Stomach (tissue), 4 donors: Measurements from ENCODE around the gene DOCK1.

ENCODE experiments used
- POLR2A ChIP-seq, 4 donors: fragments of 450-650 bp; IDR thresholded peaks; one replicate each; pipeline ENCODE4 v1.6.1; 2016; ENCODE audit warnings: antibody characterized with exemption in 4 of 4, control low read depth in 2 of 4, mild to moderate bottlenecking in 1 of 4, moderate library complexity in 1 of 4
- POLR2AphosphoS5 ChIP-seq, 3 donors: sonication (generic); formaldehyde crosslinking; IDR thresholded peaks; one replicate each; pipeline ENCODE4 v1.6.1; 2016; ENCODE audit warnings: antibody characterized with exemption in 3 of 3
- TF ChIP-seq, protein P1 (sequence below), 7 experiments: fragments of 450-650 bp in 4 of 7; fragments of 200-600 bp in 3 of 7; sonication (generic) in 3 of 7; IDR thresholded peaks; one replicate each; pipeline ENCODE4 v1.5.1; 2016 to 2019; ENCODE audit warnings: antibody characterized with exemption in 7 of 7, control low read depth in 2 of 7, mild to moderate bottlenecking in 1 of 7

DNA sequence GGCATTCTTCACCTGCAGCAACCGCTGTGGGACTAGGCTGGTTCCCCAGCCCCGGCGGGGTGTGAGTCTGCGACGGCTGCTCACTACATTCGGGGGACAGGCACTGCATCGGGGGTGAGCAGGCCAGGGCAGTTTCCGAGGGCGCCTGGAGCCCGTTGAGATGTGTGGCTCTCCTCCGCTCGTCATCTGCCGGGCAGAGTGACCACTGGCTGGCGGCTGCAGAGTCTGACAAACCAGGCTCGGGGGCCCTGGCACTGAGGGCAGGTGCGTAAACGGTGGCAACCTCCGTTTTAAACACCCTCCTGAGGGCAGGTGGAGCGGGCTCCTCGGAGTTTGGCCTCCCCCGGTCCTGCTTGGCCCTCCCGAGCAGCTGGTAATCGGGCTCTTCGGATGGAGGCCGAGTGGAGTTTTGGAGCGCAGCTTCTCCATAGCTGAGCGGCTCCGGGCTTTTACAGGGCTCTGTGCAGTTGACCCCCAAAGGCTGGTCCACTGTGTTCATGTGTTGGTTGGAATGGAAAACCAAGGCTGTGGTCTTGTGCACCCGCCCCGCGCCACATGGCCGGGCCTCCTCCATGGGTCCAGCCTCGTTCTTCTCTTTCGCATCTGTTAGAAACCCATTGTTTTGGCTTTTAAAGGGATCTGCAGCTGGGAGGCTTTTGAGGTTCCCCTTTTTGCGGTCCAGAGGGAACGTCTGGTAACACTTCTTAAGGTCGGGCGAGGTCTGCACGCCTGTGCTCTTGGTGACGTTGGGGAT is 270.3 kb downstream of the DOCK1 start:
- TF ChIP-seq POLR2A (IDR thresholded peaks at IDR 0.05) (no peak), POLR2AphosphoS5 (IDR thresholded peaks at IDR 0.05) (no peak)
- TF ChIP-seq, protein P1, sequence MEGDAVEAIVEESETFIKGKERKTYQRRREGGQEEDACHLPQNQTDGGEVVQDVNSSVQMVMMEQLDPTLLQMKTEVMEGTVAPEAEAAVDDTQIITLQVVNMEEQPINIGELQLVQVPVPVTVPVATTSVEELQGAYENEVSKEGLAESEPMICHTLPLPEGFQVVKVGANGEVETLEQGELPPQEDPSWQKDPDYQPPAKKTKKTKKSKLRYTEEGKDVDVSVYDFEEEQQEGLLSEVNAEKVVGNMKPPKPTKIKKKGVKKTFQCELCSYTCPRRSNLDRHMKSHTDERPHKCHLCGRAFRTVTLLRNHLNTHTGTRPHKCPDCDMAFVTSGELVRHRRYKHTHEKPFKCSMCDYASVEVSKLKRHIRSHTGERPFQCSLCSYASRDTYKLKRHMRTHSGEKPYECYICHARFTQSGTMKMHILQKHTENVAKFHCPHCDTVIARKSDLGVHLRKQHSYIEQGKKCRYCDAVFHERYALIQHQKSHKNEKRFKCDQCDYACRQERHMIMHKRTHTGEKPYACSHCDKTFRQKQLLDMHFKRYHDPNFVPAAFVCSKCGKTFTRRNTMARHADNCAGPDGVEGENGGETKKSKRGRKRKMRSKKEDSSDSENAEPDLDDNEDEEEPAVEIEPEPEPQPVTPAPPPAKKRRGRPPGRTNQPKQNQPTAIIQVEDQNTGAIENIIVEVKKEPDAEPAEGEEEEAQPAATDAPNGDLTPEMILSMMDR (IDR thresholded peaks at IDR 0.05) = no peak
